GM19395 (cell line): ENCODE data around the gene C11orf21.

Experiments
- ATAC-seq: cut with Tn5 transposase; IDR thresholded peaks from one replicate; pipeline ENCODE4 v1.9.1; 2021; ENCODE audit warnings: mild to moderate bottlenecking, moderate library complexity; ENCODE audit not compliant: unreplicated experiment

The C11orf21 gene

GRCh38 chr11:2321311-2321683, 19.6 kb upstream of the C11orf21 start:
- no peak for ATAC-seq

- no peak for ATAC-seq
Measured at GRCh38 chr11:2320568-2321310, 19.0 kb upstream of the C11orf21 start.

- no peak for ATAC-seq
Measured at GRCh38 chr11:2319791-2320472, 18.2 kb upstream of the C11orf21 start.

DNA sequence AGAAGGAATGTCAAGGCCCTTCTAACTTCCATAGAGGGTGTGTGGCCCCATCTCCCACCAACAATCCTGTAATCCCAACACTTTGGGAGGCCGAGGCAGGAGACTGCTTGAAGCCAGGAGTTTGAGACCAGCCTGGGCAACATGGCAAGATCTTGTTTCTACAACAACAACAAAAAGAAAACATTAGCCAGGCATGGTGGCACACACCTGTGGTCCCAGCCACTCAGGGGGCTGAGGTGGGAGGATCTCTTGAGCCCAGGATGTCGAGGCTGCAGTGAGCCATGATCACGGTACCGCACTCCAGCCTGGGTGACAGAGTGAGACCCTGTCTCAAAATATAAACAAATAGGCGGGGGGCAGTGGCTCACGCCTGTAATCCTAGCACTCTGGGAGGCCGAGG, 17.0 kb upstream of the C11orf21 start:
- ATAC-seq: no peak

GRCh38 chr11:2318123-2318522, 16.4 kb upstream of the C11orf21 start:
- ATAC-seq: no peak

DNA sequence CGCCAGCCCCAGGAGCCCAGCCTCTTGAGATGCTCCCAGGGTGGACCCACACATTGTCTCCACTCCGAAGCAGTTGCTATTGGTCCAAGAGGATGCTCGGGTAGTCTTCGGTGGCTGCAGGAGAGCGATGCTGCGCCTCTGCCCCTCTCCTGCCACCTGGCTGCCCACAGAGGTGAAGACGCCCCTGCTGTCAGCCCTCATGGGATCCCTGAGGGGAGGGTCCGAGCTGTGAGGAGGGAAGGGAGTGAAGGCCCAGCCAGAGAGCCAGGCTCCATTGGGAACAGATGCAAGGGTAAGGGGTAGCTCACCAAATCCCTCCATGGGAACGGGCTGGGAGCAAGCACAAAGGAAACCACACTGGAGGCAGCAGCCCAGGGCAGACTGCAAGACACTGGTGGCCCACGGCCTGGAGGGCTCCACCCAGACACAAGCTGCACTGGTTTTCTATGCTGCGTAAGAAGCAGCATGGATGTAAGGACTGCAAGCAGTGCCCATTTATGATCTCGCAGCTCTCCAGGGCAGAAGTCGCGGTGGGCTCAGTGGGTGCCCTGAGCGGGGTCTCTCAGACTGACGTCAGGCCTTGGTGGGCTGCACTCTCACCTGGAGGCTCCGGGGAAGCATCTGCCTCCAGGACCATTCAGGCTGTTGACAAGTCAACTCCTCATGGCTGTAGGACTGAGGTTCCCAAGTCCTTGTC, 15.8 kb upstream of the C11orf21 start:
- no peak for ATAC-seq

DNA sequence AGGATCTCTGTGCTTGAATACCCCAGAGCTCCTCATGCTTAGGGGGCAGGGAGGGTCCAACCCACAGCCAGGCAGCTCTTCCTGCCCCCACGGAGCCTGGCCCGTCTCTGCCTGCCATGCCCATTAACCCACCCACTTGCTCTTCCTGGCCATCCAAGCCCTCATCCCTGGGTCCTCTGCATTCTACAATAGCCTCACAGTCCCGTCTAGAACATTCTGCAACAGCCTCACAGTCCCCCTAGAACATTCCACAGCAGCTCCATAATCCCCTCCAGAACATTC, 15.2 kb upstream of the C11orf21 start:
- ATAC-seq: no peak

GRCh38 chr11:2316169-2316962, 14.6 kb upstream of the C11orf21 start:
- no peak for ATAC-seq

GRCh38 chr11:2315395-2316168, 13.9 kb upstream of the C11orf21 start:
- no peak for ATAC-seq

DNA sequence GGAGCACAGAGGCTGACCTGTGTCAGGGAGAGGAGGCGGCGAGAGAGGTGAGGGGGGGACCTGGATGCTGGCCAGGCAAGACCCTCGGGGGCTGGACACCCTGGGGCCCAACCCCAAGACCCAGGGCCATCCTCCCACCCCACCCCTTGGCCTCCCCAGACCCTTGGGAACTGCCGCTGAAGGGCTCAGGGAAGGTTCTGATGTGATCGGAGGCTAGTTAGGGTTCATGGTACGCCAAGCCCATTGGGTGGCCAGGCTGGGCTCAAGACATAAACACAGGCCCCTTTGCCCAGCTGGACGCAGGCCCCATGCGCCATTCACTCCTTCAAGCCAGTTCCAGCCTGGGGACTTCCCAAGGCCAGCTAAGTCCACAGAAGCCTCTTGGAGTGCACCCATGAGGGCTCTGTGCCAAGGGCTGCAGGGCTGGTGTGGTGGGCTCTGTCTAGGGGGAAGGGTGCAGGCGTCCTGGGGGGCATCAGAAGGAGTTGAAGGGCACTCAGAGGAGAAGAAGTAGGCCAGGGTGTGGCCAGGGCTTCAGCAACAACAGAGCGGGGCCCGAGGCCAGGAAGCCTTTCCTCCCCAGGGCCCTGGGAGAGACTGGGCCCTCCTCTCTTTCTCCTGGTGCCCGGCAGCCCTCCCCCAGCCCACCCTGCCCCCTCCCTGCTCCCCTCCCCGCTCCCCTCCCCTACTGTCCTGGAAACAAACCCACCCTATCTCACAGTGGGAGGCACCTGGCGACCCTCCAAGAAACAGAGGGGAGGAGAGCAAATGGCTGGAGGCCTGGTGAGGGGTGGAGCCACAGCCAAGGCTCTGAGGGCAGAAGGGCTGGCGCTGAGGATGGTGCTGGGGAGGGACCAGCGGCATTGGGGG, 13.0 kb upstream of the C11orf21 start:
- no peak for ATAC-seq

DNA sequence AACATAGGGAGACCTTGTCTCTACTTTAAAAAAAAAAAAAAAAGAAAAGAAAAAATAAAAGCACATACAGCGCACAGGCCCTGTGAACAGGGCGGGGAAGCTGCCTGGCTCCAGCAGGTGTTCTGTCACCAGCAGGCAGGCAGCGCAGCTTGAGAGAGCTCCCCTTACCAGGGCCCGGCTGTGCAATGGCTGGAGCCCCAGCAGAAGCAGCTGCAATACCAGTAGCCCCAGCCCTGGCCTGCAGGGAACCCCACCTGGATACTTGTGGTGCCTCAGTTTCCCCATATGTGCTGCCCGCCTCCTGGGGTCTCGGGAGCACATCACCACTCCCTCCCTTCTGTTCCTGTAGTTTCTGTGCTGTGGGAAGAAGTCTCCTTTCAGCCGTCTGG, 12.4 kb upstream of the C11orf21 start:
- ATAC-seq: no peak

DNA sequence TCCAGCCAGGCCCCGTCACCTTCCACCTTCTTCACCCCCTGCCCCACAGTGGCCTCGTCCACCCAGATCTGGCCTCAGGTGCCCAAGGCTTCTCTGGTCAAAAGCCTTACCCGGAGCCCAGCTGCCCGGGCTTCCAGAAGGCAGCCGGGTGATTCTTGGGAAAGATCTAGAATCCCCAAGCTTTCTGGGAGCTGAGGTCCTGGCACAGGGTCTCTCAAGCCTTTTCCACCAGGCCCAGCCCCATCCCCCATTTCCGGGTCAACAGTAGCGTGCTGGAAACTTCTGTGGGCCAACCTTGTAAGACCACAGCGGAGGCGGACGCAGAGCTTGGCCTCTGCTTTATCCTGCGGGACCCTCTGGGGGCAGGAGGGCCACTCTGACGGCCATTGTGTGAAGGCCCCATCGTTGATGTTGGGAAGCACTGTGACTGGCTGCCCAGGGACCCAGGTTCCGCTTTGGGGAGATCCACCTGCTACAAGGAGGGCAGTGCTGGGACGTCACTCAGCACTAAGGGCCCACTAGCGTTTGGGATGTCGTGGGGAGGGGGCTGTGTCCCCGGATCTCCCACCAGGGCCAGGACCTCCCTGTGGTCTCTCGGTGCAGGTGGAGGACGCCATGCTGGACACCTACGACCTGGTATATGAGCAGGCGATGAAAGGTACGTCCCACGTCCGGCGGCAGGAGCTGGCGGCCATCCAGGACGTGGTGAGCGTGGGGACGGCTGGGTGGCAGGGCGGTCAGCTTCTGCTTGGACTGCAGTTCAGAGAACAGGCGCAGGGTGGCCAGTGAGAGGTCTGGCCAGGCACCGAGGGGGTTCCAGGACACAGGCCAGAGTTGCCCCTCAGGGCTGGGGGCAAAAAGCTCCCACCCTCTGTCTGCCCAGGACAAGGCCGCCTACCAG, 11.6 kb upstream of the C11orf21 start:
- no peak for ATAC-seq

DNA sequence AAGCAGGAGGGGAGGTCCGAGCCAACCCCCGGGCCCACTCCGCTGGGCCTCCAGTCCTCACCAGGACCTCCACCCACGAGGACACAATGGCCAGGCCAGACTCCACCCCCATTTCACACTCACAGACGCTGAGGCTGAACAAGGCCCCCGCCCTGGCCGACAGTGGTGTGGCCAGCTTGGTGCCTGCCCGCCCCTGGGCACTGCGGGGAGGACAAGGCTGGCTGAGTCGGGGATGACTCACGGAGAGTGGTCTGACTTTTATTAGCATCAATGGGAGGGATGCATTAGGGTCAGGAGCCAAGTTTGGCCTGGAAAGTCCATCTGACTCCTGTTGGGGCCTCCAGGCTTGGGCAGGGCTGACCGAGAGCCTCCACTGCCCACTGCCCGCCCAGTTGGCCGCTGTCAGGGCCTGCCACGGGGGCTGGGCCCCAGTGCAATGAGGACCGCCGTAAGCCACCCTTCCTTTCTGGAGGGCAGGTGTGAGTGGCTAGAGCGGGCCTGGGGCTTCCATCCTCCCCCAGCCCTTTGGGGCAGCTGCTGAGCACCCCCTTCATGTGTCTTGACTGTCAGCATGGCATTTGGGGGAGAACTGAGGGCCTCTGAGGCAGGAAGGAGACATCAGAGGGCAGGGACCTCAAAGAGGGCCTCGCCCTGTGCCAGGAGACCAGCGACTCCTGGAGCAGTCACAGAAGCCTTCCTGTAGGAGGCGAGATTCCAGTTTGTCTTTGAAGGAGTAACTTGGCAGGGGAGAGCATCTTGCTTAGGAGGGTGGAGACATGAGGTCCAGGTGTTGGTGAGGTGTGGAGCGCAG, 10.7 kb upstream of the C11orf21 start:
- no peak for ATAC-seq

DNA sequence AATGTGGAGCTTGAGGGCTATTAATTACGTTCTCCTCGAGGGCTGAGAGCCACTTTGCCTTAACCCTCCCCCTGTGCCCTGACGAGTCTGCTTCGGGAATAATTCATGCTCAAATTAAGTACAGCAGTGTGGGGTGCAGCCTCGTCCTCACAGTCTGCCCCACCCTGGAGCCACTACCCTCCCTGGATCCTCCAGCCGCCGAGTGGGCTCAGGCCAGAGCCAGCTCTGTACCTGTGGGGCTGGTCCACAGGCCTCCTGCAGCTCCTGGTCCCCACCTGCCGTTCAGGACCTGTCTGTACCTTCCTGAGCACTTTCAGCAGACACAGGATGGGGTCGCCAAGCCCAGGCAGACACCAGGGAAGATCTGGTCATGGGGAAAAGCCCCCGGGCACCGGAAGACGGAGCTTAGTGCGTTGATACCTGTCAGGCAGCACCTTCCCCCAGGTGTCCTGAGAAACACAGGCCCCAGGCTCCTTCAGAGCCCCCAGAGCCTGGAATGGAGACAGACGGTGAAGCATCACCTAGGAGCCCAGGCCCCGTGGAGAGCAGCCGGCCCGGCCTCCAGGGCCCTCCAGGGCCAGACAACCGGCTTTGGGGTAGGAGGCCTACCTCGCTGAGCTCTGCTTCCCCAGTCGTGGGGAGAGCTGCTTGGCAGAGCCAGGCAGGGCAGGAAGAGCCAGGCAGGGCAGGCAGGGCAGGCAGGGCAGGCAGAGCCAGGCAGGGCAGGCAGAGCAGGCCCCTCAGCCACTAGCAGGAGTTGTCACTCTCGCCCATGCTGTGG, 9.8 kb upstream of the C11orf21 start:
- no peak for ATAC-seq

DNA sequence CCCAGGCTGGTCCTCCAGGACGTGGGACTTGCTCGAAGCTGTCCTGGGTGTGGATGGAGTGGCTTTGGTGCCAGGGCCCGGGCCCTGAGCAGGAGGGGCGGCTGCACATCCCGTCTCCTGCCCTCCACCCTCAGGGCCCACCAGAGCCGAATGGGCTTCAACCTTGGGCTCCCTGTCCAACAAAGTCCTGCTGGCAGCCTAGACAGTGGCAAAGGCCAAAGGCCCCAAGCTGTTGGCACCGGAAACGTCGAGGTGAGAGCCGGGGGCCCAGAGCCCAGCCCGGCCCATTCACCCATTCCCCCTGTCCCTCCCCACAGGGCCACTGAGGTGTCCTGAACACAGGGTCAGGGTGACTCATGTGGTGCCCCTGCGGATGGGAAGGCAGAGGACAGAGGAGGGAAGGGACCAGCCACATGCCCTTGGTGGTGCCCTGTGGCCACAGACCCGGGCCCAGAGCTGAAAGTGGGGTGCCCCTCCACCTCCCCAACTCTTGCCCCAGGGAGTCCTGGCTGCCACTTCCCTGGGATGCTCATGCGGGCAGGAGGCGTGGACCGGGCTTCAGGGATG, 9.2 kb upstream of the C11orf21 start:
- no peak for ATAC-seq

- no peak for ATAC-seq
Measured at GRCh38 chr11:2310073-2310785, 8.5 kb upstream of the C11orf21 start.
